ENCODE measurements around the gene HLCS. TPM values are rescaled to one million over a fixed set of nuclear protein-coding genes. Genes with fewer than 3 reads are reported as not detected.

HLCS gene
- total RNA-seq, 1 donor from 2014 or later, result 25.0 TPM

DNA sequence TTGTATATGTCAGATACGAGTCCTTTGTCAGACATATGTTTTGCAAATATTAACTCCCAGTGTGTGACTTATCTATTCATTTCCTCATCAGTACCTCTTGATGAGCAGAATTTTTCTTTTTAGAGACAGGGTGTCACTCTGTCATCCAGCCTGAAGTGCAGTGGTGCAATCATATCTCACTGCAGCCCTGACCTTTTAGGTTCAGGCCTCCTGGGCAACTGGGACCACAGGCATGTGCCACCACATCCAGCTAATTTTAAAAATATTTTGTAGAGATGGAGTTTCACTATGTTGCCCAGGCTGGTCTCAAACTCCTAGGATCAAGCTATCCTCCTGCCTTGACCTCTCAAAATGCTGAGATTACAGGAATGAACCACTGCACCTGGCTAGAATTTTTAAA, 93.0 kb downstream of the HLCS start:
- Histone ChIP-seq H3K79me2 (ENCODE audit: low read depth) (no peaks in the 10 kb centered on the region), H3F3A (ENCODE audit: low read depth) (no peaks in the 10 kb centered on the region), H3K9me3 (ENCODE audit: low read depth) (peaks cover 10% of the 10 kb centered on the region), H3K4me2 (no peak overlapping the region), H3K36me3 (peaks cover 14% of the 10 kb centered on the region), H3K4me1 (peaks cover 4% of the 10 kb centered on the region), H2AFZ (replicated peaks) (no peak overlapping the region), H3K27me3 (no peaks in the 10 kb centered on the region), H3K27ac (no peak overlapping the region), H3K4me3 (no peak overlapping the region), H4K20me1 (ENCODE audit: low read depth) (no peaks in the 10 kb centered on the region), H3K9ac (no peak overlapping the region)
- Mint-ChIP-seq H3K9me3 (peaks cover 17% of the 10 kb centered on the region), H3K27me3 (ENCODE audit: insufficient read depth, low read depth) (peaks cover 2% of the 10 kb centered on the region), H3K4me3 (no peak overlapping the region), H3K4me1 (no peaks in the 10 kb centered on the region), H3K36me3 (peaks cover 21% of the 10 kb centered on the region), H3K27ac (no peak overlapping the region)
- TF ChIP-seq EZH2phosphoT487 (IDR thresholded peaks at IDR 0.05) (no peak), EZH2 (IDR thresholded peaks at IDR 0.05) (no peak)
- TF ChIP-seq, protein P1, sequence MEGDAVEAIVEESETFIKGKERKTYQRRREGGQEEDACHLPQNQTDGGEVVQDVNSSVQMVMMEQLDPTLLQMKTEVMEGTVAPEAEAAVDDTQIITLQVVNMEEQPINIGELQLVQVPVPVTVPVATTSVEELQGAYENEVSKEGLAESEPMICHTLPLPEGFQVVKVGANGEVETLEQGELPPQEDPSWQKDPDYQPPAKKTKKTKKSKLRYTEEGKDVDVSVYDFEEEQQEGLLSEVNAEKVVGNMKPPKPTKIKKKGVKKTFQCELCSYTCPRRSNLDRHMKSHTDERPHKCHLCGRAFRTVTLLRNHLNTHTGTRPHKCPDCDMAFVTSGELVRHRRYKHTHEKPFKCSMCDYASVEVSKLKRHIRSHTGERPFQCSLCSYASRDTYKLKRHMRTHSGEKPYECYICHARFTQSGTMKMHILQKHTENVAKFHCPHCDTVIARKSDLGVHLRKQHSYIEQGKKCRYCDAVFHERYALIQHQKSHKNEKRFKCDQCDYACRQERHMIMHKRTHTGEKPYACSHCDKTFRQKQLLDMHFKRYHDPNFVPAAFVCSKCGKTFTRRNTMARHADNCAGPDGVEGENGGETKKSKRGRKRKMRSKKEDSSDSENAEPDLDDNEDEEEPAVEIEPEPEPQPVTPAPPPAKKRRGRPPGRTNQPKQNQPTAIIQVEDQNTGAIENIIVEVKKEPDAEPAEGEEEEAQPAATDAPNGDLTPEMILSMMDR (IDR thresholded peaks at IDR 0.05), result no peak
- DNase-seq (ENCODE audit: low spot score), result no peak

DNA sequence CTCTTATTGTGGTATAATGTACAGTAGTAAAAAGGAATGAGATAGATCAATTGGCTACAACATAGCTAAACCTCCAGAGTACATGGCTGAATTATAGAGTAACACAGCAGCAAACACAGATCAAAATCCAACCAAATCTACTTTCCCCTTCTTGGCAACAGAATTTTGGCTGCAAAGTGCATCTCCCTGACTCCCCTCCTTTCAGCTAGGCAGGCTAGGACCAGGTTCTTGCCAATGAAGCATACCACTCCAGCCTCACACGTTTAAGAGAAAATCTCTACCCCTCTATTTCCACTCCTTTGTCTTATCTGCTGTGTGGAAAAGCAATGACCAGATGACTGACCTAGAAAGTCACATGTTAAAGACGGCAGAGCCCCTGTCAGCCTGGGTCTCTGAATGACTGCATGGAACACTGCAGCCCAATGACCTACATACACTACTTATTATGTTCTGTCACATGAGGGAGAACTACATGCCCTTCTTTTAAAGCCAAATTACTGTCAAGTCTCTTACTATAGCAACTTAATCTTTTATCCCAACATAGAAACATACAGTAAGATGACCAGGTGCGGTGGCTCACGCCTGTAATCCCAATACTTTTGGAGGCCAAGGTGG, 99.1 kb downstream of the HLCS start:
- Mint-ChIP-seq H3K27me3 (ENCODE audit: insufficient read depth, low read depth) (no peaks in the 10 kb centered on the region), H3K9me3 (no peaks in the 10 kb centered on the region)

DNA sequence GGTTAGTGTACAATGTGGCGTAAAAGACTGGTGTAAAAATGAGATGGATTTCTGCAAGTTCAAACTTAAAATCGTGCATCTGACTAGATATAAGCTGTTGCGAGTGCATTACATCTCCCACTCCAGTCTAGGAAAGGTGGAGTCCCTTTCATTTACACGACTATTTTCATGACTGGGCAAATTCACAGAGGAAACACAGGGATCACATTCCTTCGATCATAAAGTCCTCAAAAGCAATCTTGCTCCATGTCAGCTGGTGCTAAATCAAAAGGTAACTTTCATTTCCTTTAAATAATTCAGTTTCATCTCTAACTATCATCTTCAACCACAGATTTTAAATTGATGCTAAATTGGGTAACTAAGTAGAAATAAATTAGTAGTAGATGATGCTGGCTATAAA, 100.0 kb downstream of the HLCS start:
- Histone ChIP-seq H3K4me2 (no peak overlapping the region), H3K27me3 (no peaks in the 10 kb centered on the region), H3F3A (ENCODE audit: low read depth) (no peaks in the 10 kb centered on the region), H2AFZ (replicated peaks) (no peak overlapping the region), H3K9ac (no peak overlapping the region), H3K79me2 (ENCODE audit: low read depth) (no peaks in the 10 kb centered on the region), H3K36me3 (no peaks in the 10 kb centered on the region), H3K4me3 (no peak overlapping the region), H3K9me3 (ENCODE audit: low read depth) (no peaks in the 10 kb centered on the region), H4K20me1 (ENCODE audit: low read depth) (no peaks in the 10 kb centered on the region), H3K4me1 (peaks cover 4% of the 10 kb centered on the region), H3K27ac (no peak overlapping the region)
- Mint-ChIP-seq H3K4me1 (peaks cover 12% of the 10 kb centered on the region), H3K36me3 (peaks cover 3% of the 10 kb centered on the region), H3K27me3 (ENCODE audit: insufficient read depth, low read depth) (peaks cover under 1% of the 10 kb centered on the region), H3K27ac (no peak overlapping the region), H3K9me3 (no peaks in the 10 kb centered on the region), H3K4me3 (no peak overlapping the region)
- no peak for DNase-seq (ENCODE audit: low spot score)
- TF ChIP-seq, protein P1 (IDR thresholded peaks at IDR 0.05), result no peak
- TF ChIP-seq EZH2 (IDR thresholded peaks at IDR 0.05), result no peak
- TF ChIP-seq EZH2phosphoT487 (IDR thresholded peaks at IDR 0.05), result no peak

More for the DNA sequence above, 99.1 kb downstream of the HLCS start:
- peaks cover 4% of the 10 kb centered on the region for H3K36me3 Mint-ChIP-seq
- no peak overlapping the region for H3K27ac Mint-ChIP-seq
- Histone ChIP-seq H2AFZ (replicated peaks) (no peak overlapping the region), H4K20me1 (ENCODE audit: low read depth) (no peaks in the 10 kb centered on the region), H3K4me3 (no peak overlapping the region), H3K36me3 (no peaks in the 10 kb centered on the region), H3K27me3 (no peaks in the 10 kb centered on the region), H3K4me2 (no peak overlapping the region), H3K27ac (no peak overlapping the region), H3F3A (ENCODE audit: low read depth) (no peaks in the 10 kb centered on the region), H3K4me1 (peaks cover 4% of the 10 kb centered on the region), H3K79me2 (ENCODE audit: low read depth) (no peaks in the 10 kb centered on the region), H3K9me3 (ENCODE audit: low read depth) (no peaks in the 10 kb centered on the region), H3K9ac (no peak overlapping the region)
- TF ChIP-seq EZH2 (IDR thresholded peaks at IDR 0.05), result no peak
- no peak for TF ChIP-seq EZH2phosphoT487 (IDR thresholded peaks at IDR 0.05)
- TF ChIP-seq, protein P1 (IDR thresholded peaks at IDR 0.05), result no peak
- peaks cover 7% of the 10 kb centered on the region for H3K4me1 Mint-ChIP-seq
- H3K4me3 Mint-ChIP-seq, result no peak overlapping the region
- DNase-seq (ENCODE audit: low spot score), result no peak
